H1 (cell line): ENCODE measurements around the gene CLIP4. TPM values are rescaled to one million over a fixed set of nuclear protein-coding genes. Genes with fewer than 3 reads are reported as not detected.

Source experiments
- CTCF ChIA-PET: fragments of 300-600 bp; sonication (Branson Sonifier 250); formaldehyde crosslinking; loops from one replicate; lab custom pipeline; 2021; ENCODE audit not compliant: partially characterized antibody; lab: Charles Lee
- POLR2A ChIA-PET: fragments of 300-600 bp; sonication (Branson Sonifier 250); formaldehyde crosslinking; loops from one replicate; lab custom pipeline; 2021; ENCODE audit warnings: inconsistent platforms; ENCODE audit not compliant: partially characterized antibody; lab: Charles Lee
- DNase-seq, 2 experiments: peaks; one replicate each; pipeline versions ENCODE4 v3.0.0 to v3.0.0-alpha.2; 2010 to 2022; ENCODE audit warnings: low spot score in 2 of 2, low read depth in 1 of 2, mixed read lengths in 1 of 2
- FAIRE-seq: peaks from 2 replicates; lab custom pipeline; 2011; peaks lifted over from hg19 to GRCh38; lab: Jason Lieb, UNC
- H2AFZ ChIP-seq: 2 replicates; pipeline ENCODE4 v1.8.1; 2012; ENCODE audit warnings: low read length, inconsistent platforms
- H2AK5ac ChIP-seq: 2 replicates; pipeline ENCODE4 v1.6.1; 2013; ENCODE audit warnings: low read depth, low read length
- H2BK120ac ChIP-seq: replicated peaks from 2 replicates; pipeline ENCODE3; 2013; ENCODE audit warnings: low read depth, low read length, inconsistent platforms
- H2BK12ac ChIP-seq: 2 replicates; pipeline ENCODE4 v1.6.1; 2013; ENCODE audit warnings: low read depth, low read length
- H2BK15ac ChIP-seq: 2 replicates; pipeline ENCODE4 v1.6.1; 2013; ENCODE audit warnings: low read length
- H2BK20ac ChIP-seq: 2 replicates; pipeline ENCODE4 v1.6.1; 2013; ENCODE audit warnings: low read length
- H2BK5ac ChIP-seq: 2 replicates; pipeline ENCODE4 v1.6.1; 2013; ENCODE audit warnings: low read depth, low read length
- H3K14ac ChIP-seq: 2 replicates; pipeline ENCODE4 v1.6.1; 2013; ENCODE audit warnings: inconsistent platforms; ENCODE audit not compliant: insufficient read length
- H3K18ac ChIP-seq: 2 replicates; pipeline ENCODE4 v1.6.1; 2013; ENCODE audit warnings: low read length; ENCODE audit errors: extremely low read depth
- H3K23ac ChIP-seq: 2 replicates; pipeline ENCODE4 v1.6.1; 2013; ENCODE audit warnings: inconsistent platforms; ENCODE audit not compliant: insufficient read length
- H3K23me2 ChIP-seq: 2 replicates; pipeline ENCODE4 v1.6.1; 2013; ENCODE audit warnings: low read depth, low read length
- H3K27ac ChIP-seq: 2 replicates; pipeline ENCODE4 v1.6.1; 2011; ENCODE audit warnings: low read depth, low read length, inconsistent platforms
- H3K27me3 ChIP-seq, 4 experiments: replicated peaks in 1 of 4; 1 replicate in 1 of 4; 2 replicates in 3 of 4; pipeline versions ENCODE4 v1.6.1 to v1.8.1; 2011 to 2013; ENCODE audit warnings: low read length in 3 of 4, mild to moderate bottlenecking in 3 of 4, inconsistent platforms in 2 of 4, mixed read lengths in 2 of 4, moderate library complexity in 1 of 4; ENCODE audit not compliant: control insufficient read depth in 3 of 4, insufficient read depth in 3 of 4; ENCODE audit errors: extremely low read depth in 1 of 4
- H3K36me3 ChIP-seq, 4 experiments: 2 replicates each; pipeline versions ENCODE4 v1.6.1 to v1.8.1; 2011 to 2013; ENCODE audit warnings: mild to moderate bottlenecking in 4 of 4, low read length in 3 of 4, moderate library complexity in 2 of 4, control low read depth in 1 of 4, inconsistent platforms in 1 of 4; ENCODE audit not compliant: insufficient read depth in 4 of 4, control insufficient read depth in 2 of 4
- H3K4ac ChIP-seq: replicated peaks from 2 replicates; pipeline ENCODE3; 2013; ENCODE audit warnings: low read length, low read depth, mixed read lengths, inconsistent platforms; ENCODE audit not compliant: insufficient read length
- H3K4me1 ChIP-seq, 4 experiments: replicated peaks in 1 of 4; 1 replicate in 1 of 4; 2 replicates in 3 of 4; pipeline versions ENCODE4 v1.6.1 to v1.8.1; 2011 to 2013; ENCODE audit warnings: low read length in 3 of 4, inconsistent platforms in 2 of 4, mixed read lengths in 1 of 4; ENCODE audit not compliant: insufficient read depth in 4 of 4, control insufficient read depth in 3 of 4
- H3K4me2 ChIP-seq, 2 experiments: 2 replicates each; pipeline versions ENCODE4 v1.6.1 to v1.8.1; 2011 to 2013; ENCODE audit warnings: low read depth in 2 of 2, low read length in 2 of 2, control low read depth in 1 of 2, inconsistent platforms in 1 of 2, mild to moderate bottlenecking in 1 of 2; ENCODE audit not compliant: insufficient read depth in 1 of 2
- H3K4me3 ChIP-seq, 4 experiments: fragments of 200-600, 300-600 bp in 1 of 4; sonication (generic), shearing (Covaris generic), sonication (Bioruptor Twin) in 1 of 4; 2 replicates each; pipeline versions ENCODE4 v1.5.1 to v1.8.1; 2011 to 2016; ENCODE audit warnings: low read length in 4 of 4, low read depth in 3 of 4, control low read depth in 2 of 4, inconsistent platforms in 2 of 4, mild to moderate bottlenecking in 2 of 4, mixed read lengths in 1 of 4, moderate library complexity in 1 of 4; ENCODE audit not compliant: insufficient read depth in 2 of 4; ENCODE audit errors: extremely low read depth in 1 of 4
- H3K56ac ChIP-seq: replicated peaks from 2 replicates; pipeline ENCODE3; 2013; ENCODE audit warnings: low read depth, mild to moderate bottlenecking, mixed read lengths, low read length, inconsistent platforms; ENCODE audit not compliant: insufficient read length
- H3K79me1 ChIP-seq: 2 replicates; pipeline ENCODE4 v1.6.1; 2013; ENCODE audit warnings: low read depth, low read length, control low read depth
- H3K79me2 ChIP-seq, 2 experiments: 2 replicates each; pipeline versions ENCODE4 v1.6.1 to v1.8.1; 2012 to 2013; ENCODE audit warnings: low read length in 2 of 2, mild to moderate bottlenecking in 2 of 2, inconsistent platforms in 1 of 2; ENCODE audit not compliant: insufficient read depth in 2 of 2, control insufficient read depth in 1 of 2
- H3K9ac ChIP-seq, 4 experiments: replicated peaks in 1 of 4; 1 replicate in 1 of 4; 2 replicates in 3 of 4; pipeline versions ENCODE4 v1.6.1 to v1.8.1; 2011 to 2013; ENCODE audit warnings: low read depth in 3 of 4, low read length in 3 of 4, control low read depth in 2 of 4, mild to moderate bottlenecking in 2 of 4, moderate library complexity in 2 of 4, inconsistent platforms in 1 of 4; ENCODE audit errors: extremely low read depth in 1 of 4
- H3K9me3 ChIP-seq, 2 experiments: 2 replicates each; pipeline versions ENCODE4 v1.6.1 to v1.8.1; 2012 to 2013; ENCODE audit warnings: mild to moderate bottlenecking in 2 of 2, moderate library complexity in 2 of 2, control low read depth in 1 of 2, inconsistent platforms in 1 of 2, low read depth in 1 of 2, low read length in 1 of 2, mixed read lengths in 1 of 2; ENCODE audit not compliant: insufficient read depth in 2 of 2
- H4K20me1 ChIP-seq, 2 experiments: replicated peaks in 1 of 2; 2 replicates each; pipeline versions ENCODE3 to v1.8.1; 2011 to 2013; ENCODE audit warnings: inconsistent platforms in 2 of 2, low read length in 2 of 2, mild to moderate bottlenecking in 1 of 2; ENCODE audit not compliant: insufficient read depth in 2 of 2, control insufficient read depth in 1 of 2
- H4K5ac ChIP-seq: 2 replicates; pipeline ENCODE4 v1.6.1; 2013; ENCODE audit warnings: low read length, low read depth, mixed read lengths, inconsistent platforms; ENCODE audit not compliant: insufficient read length
- H4K8ac ChIP-seq: 2 replicates; pipeline ENCODE4 v1.8.0; 2013; ENCODE audit warnings: mild to moderate bottlenecking, moderate library complexity, low read length, inconsistent platforms; ENCODE audit not compliant: insufficient read depth; ENCODE audit errors: extremely low read depth
- H4K91ac ChIP-seq: replicated peaks from 2 replicates; pipeline ENCODE3; 2013; ENCODE audit warnings: low read length, mixed read lengths, inconsistent platforms; ENCODE audit not compliant: insufficient read length
- BCL11A ChIP-seq, 2 experiments: IDR thresholded peaks; one replicate each; pipeline ENCODE4 v1.6.1; 2011; ENCODE audit warnings: low read depth in 2 of 2, low read length in 2 of 2, mild to moderate bottlenecking in 2 of 2
- BRCA1 ChIP-seq: IDR thresholded peaks from 2 replicates; pipeline ENCODE4 v1.6.1; 2012; ENCODE audit warnings: low read depth, low read length, improper control_type of control experiment
- CBX8 ChIP-seq: fragments of 300-800, 300-1000 bp; sonication (generic); IDR thresholded peaks from 2 replicates; pipeline ENCODE4 v1.7.1; 2016; ENCODE audit warnings: low read depth, low read length, borderline replicate concordance
- CEBPB ChIP-seq: IDR thresholded peaks from 2 replicates; pipeline ENCODE4 v1.6.1; 2012; ENCODE audit warnings: low read depth, low read length
- CHD2 ChIP-seq: IDR thresholded peaks from 2 replicates; pipeline ENCODE4 v1.6.1; 2012; ENCODE audit warnings: low read length, improper control_type of control experiment
- CTBP2 ChIP-seq: IDR thresholded peaks from 2 replicates; pipeline ENCODE4 v1.7.0; 2011; ENCODE audit warnings: borderline replicate concordance, mild to moderate bottlenecking, moderate library complexity, mixed read lengths, low read length; ENCODE audit not compliant: insufficient read depth, insufficient read length
- GABPA ChIP-seq: IDR thresholded peaks from 2 replicates; pipeline ENCODE4 v1.6.1; 2011; ENCODE audit warnings: mild to moderate bottlenecking, low read length, moderate library complexity, borderline replicate concordance; ENCODE audit not compliant: insufficient read depth
- MAFK ChIP-seq: IDR thresholded peaks from 2 replicates; pipeline ENCODE4 v1.6.1; 2012; ENCODE audit warnings: low read depth, mild to moderate bottlenecking, improper control_type of control experiment, low read length
- NANOG ChIP-seq: IDR thresholded peaks from 2 replicates; pipeline ENCODE4 v1.6.1; 2011; ENCODE audit warnings: low read length, low read depth, mild to moderate bottlenecking, inconsistent platforms; ENCODE audit not compliant: insufficient read depth, poor library complexity, severe bottlenecking
- POLR2AphosphoS5 ChIP-seq: IDR thresholded peaks from 2 replicates; pipeline ENCODE4 v1.6.1; 2011; ENCODE audit warnings: low read depth, low read length
- SIX5 ChIP-seq: IDR thresholded peaks from 2 replicates; pipeline ENCODE4 v1.6.1; 2011; ENCODE audit warnings: mild to moderate bottlenecking, low read depth, low read length
- TAF1 ChIP-seq: IDR thresholded peaks from 2 replicates; pipeline ENCODE4 v1.6.1; 2011; ENCODE audit warnings: mild to moderate bottlenecking, low read depth, low read length
- TAF7 ChIP-seq: optimal IDR thresholded peaks from 2 replicates; pipeline ENCODE3; 2011; ENCODE audit warnings: low read depth, mild to moderate bottlenecking, inconsistent platforms, low read length, moderate library complexity, borderline replicate concordance
- WGBS, 2 experiments: shearing (Covaris generic) in 1 of 2; methylation state at CpG; one replicate each; pipeline versions ENCODE4 v1.1.6 to v1.1.7; 2013 to 2015; ENCODE audit warnings: low lambda C conversion rate in 2 of 2, mixed read lengths in 2 of 2, inconsistent platforms in 1 of 2, low coverage in 1 of 2, missing lambda C conversion rate in 1 of 2; ENCODE audit not compliant: insufficient replicate concordance in 2 of 2, insufficient coverage in 1 of 2, insufficient read length in 1 of 2; ENCODE audit errors: extremely low coverage in 1 of 2, missing lambda C conversion rate in 1 of 2; 5-methylcytosine and 5-hydroxymethylcytosine counted together
- polyA plus RNA-seq, 7 experiments: library from polyadenylated mRNA; depleted of rRNA in 3 of 7; stranded (reverse) in 5 of 7; unstranded in 2 of 7; fragments of >200 nt in 5 of 7; fragments of 200-250 nt in 2 of 7; gene quantifications; 1 replicate in 5 of 7; 2 replicates in 1 of 7; 4 replicates in 1 of 7; pipeline versions ENCODE4 v1.2.1 to v1.2.3, GENCODE V29; 2011 to 2013; ENCODE audit warnings: missing spikeins in 2 of 7, mixed read lengths in 2 of 7
- total RNA-seq: library from RNA; stranded (reverse); fragmentation: NEBNext Ultra II Directional; extraction: Animal tissue kit (Norgen Biotek cat#: 25700); gene quantifications from 2 replicates; pipeline ENCODE4 v1.2.1, GENCODE V29; 2021

CLIP4 gene
- total and polyA plus RNA-seq, 2 of the 8 experiments (the other 6 are each of a cell fraction or from before 2014, with no cell fraction given): 0.08 to 0.09 TPM

GRCh38 chr2:29162204-29162928, 47.2 kb downstream of the CLIP4 start:
- no peak overlapping the region for H2BK20ac ChIP-seq
- H3K9ac ChIP-seq: no peak overlapping the region
- no peak overlapping the region for H3K27ac ChIP-seq
- no peaks in the 10 kb centered on the region for H3K79me2 ChIP-seq
- no peak overlapping the region for H2BK15ac ChIP-seq
- H4K20me1 ChIP-seq: no peaks in the 10 kb centered on the region
- WGBS, 2 experiments: 87% methylated on average over 1 of the region's 1 CpG; no CpG with 5 or more reads in 1 of the 2 experiments
- H4K91ac ChIP-seq: no peak overlapping the region
- H2BK5ac ChIP-seq: no peak overlapping the region
- no peak overlapping the region for H2BK12ac ChIP-seq
- FAIRE-seq (no peak), DNase-seq (no peak)
- POLR2A ChIA-PET: no interaction called here
- CTCF ChIA-PET: interaction anchor here (0.9 kb wide), 1 partner anchor 24 kb away, joined by 3 read pairs; no protein-coding TSS in a partner anchor
- no peak overlapping the region for H2AK5ac ChIP-seq
- no peak overlapping the region for H2BK120ac ChIP-seq
- H3K14ac ChIP-seq: no peak overlapping the region
- H3K4me3 ChIP-seq: no peak overlapping the region
- no peaks in the 10 kb centered on the region for H3K79me1 ChIP-seq
- H2AFZ ChIP-seq: no peak overlapping the region
- H3K36me3 ChIP-seq: no peaks in the 10 kb centered on the region
- no peak overlapping the region for H3K23ac ChIP-seq
- H3K56ac ChIP-seq: no peak overlapping the region
- no peak overlapping the region for H3K4me2 ChIP-seq
- H3K18ac ChIP-seq: no peak overlapping the region
- no peak overlapping the region for H4K5ac ChIP-seq
- no peaks in the 10 kb centered on the region for H3K23me2 ChIP-seq
- H3K27me3 ChIP-seq: no peaks in the 10 kb centered on the region
- peaks cover 0 to 3% (median 1%) of the 10 kb centered on the region in 4 experiments; a peak in 2 of 7 replicates for H3K4me1 ChIP-seq
- H3K9me3 ChIP-seq: no peaks in the 10 kb centered on the region
- no peak overlapping the region for H3K4ac ChIP-seq
- no peak overlapping the region for H4K8ac ChIP-seq
- TF ChIP-seq TAF7: no peak
- TF ChIP-seq BRCA1: no peak
- TF ChIP-seq SIX5: no peak
- no peak for TF ChIP-seq GABPA
- no peak for TF ChIP-seq POLR2AphosphoS5
- no peak for TF ChIP-seq NANOG
- TF ChIP-seq CEBPB: no peak
- no peak for TF ChIP-seq CHD2
- TF ChIP-seq BCL11A (IDR thresholded peaks at IDR 0.05; ENCODE audit: low read depth in 2 of 2, low read length in 2 of 2): no peak
- no peak for TF ChIP-seq CBX8
- no peak for TF ChIP-seq CTBP2
- no peak for TF ChIP-seq TAF1
- no peak for TF ChIP-seq MAFK
